Measurements from ENCODE around the gene DIP2C. TPM values are rescaled to one million over a fixed set of nuclear protein-coding genes. Genes with fewer than 3 reads are reported as not detected.

Gene DIP2C
- total RNA-seq, 2 experiments from 2014 or later: 0.70 to 0.76 TPM

GRCh38 chr10:565146-565545 lies 124.3 kb downstream of the DIP2C start:
- Mint-ChIP-seq H3K27me3 (no peaks in the 10 kb centered on the region), H3K9me3 (peaks cover 3% of the 10 kb centered on the region), H3K27ac (no peak overlapping the region), H3K36me3 (ENCODE audit: low read depth) (no peaks in the 10 kb centered on the region), H3K4me3 (no peak overlapping the region), H3K4me1 (no peaks in the 10 kb centered on the region)
- no peak for DNase-seq
- CTCF ChIA-PET: no interaction called here
- POLR2A ChIA-PET: no interaction called here

DNA sequence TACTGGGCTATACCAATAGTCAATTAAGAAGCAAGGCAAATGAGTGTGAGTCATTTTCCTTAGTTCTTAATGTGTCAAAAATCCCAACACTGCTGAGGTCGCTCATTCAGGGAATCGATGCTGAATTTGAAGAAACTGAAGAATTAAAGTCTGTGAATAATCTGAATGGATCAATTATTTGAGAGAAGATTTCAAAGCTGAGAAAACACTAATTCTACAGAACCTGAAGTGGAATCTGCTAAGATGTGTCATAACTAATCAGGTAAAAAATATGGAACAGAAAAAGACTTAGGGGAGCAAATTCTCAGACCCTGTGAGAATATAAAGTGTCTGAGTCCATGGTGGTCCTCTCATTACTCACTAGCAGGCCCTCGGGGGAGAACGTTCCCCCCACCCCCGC lies 125.6 kb downstream of the DIP2C start:
- Mint-ChIP-seq H3K27ac (no peak overlapping the region), H3K4me1 (no peaks in the 10 kb centered on the region), H3K4me3 (no peak overlapping the region), H3K36me3 (ENCODE audit: low read depth) (no peaks in the 10 kb centered on the region), H3K27me3 (no peaks in the 10 kb centered on the region), H3K9me3 (peaks cover 3% of the 10 kb centered on the region)
- CTCF ChIA-PET: no interaction called here
- DNase-seq: no peak
- POLR2A ChIA-PET: no interaction called here

DNA sequence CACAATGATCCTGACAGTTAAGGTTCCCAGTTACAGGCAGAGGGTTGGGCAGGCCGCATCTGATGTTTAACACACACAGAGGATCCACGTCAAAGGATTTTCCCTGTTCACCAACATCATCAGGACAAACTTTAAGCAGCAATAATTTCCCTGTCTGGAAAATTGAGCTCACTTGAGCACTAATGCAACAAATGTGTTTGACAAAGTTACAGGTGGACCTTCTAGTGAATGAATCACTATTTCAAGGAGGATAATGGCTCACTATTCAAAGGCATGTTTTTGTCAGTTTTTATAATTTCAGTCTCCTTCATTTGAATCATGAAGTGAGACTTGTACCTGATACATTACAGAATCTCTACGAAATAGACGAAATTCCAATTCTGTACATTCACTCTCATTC lies 127.3 kb downstream of the DIP2C start:
- Mint-ChIP-seq H3K4me3 (no peak overlapping the region), H3K27me3 (no peaks in the 10 kb centered on the region), H3K4me1 (peaks cover 3% of the 10 kb centered on the region), H3K27ac (no peak overlapping the region), H3K36me3 (ENCODE audit: low read depth) (no peaks in the 10 kb centered on the region), H3K9me3 (peaks cover 3% of the 10 kb centered on the region)
- POLR2A ChIA-PET: no interaction called here
- CTCF ChIA-PET: no interaction called here
- no peak for DNase-seq

DNA sequence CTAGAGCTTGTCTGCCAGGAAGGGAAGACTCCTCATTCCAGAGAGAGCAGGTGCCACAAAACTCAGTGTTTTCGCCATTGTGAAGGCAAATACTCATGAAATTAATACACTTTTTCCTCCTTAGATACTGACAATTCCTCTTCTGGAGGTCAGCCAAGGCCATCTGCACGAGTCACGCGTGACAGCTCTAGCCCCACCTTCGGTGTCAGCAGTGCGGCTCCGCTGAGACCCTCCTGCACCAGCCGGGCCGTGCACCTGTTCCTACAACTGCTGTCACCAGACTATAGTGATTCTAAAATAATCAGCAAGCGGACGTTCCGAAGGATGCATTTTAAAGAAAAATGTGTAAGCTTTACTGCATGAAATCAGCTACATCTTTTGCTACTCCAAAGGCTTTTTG lies 127.7 kb downstream of the DIP2C start:
- CTCF ChIA-PET: no interaction called here
- no peaks in the 10 kb centered on the region for H3K36me3 Mint-ChIP-seq (ENCODE audit: low read depth)
- POLR2A ChIA-PET: no interaction called here

GRCh38 chr10:560314-560992 lies 129.0 kb downstream of the DIP2C start:
- Mint-ChIP-seq H3K36me3 (ENCODE audit: low read depth) (no peaks in the 10 kb centered on the region), H3K27ac (no peak overlapping the region), H3K4me3 (no peak overlapping the region), H3K9me3 (peaks cover 3% of the 10 kb centered on the region), H3K4me1 (peaks cover 5% of the 10 kb centered on the region), H3K27me3 (no peaks in the 10 kb centered on the region)
- POLR2A ChIA-PET: no interaction called here
- DNase-seq: no peak
- CTCF ChIA-PET: no interaction called here

More for the DNA sequence above, 127.7 kb downstream of the DIP2C start:
- no peaks in the 10 kb centered on the region for H3K27me3 Mint-ChIP-seq
- H3K4me3 Mint-ChIP-seq: no peak overlapping the region
- no peak overlapping the region for H3K27ac Mint-ChIP-seq
- no peak for DNase-seq
- peaks cover 5% of the 10 kb centered on the region for H3K4me1 Mint-ChIP-seq
- H3K9me3 Mint-ChIP-seq: peaks cover 3% of the 10 kb centered on the region

DNA sequence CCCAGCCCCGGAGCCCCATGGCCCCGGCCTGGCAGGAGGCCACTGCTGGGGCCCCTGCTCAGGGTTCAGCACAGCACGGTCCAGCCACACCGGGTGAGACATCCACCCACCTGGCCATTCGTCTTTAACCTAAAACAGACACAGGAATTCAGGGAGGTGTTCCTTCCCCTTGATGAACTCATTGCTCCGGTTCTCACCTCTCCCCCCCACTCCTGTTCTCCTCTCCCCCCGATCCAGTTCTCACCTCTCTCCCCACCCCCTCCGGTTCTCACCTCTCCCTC lies 129.8 kb downstream of the DIP2C start:
- Mint-ChIP-seq H3K27me3 (no peaks in the 10 kb centered on the region), H3K4me3 (no peak overlapping the region), H3K36me3 (ENCODE audit: low read depth) (no peaks in the 10 kb centered on the region), H3K9me3 (peaks cover 3% of the 10 kb centered on the region), H3K4me1 (peaks cover 5% of the 10 kb centered on the region), H3K27ac (no peak overlapping the region)
- DNase-seq: no peak
- POLR2A ChIA-PET: no interaction called here
- CTCF ChIA-PET: no interaction called here

DNA sequence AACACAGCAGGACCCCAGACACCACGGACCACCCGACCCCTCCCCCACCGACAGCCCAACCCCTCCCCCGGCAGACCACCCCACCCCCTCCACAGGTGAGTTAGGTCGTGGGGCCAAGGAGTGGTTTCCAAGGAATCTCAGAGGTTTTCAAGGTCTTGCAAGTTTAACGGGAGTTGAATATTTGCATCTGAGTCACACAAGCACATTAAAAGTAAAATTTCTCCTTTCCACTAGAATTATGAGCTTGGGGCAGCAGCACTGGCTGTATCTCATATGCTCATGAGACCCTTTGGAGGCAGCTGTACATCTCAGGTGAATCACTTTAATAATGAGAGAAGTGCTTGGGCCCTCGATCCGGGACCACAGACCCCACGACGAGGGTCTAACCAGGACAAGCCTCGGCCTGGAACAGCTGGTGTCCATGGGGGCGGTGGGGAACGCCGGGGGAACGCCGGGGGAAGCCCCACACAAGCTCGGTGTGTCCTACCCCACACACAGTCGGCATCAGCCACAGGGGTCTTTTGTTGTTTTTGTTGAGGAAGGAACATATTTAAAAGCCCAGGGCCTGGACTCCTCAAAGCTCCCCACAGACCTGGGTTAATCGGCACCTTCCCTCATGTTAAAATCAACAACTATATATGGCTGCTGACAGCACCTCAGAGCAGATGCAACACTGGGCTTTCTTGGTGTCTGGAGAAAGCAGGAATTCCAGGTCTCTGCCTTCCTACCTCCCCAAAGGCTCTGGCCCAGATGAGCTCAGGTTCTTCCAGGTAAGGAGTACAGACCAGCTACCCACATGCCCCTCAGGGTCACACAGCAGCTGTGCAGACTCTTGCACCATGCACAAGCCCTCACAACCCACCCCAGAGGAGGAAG lies 130.3 kb downstream of the DIP2C start:
- Mint-ChIP-seq H3K4me1 (peaks cover 5% of the 10 kb centered on the region), H3K36me3 (ENCODE audit: low read depth) (no peaks in the 10 kb centered on the region), H3K27me3 (no peaks in the 10 kb centered on the region), H3K27ac (no peak overlapping the region), H3K9me3 (peaks cover 3% of the 10 kb centered on the region), H3K4me3 (no peak overlapping the region)
- POLR2A ChIA-PET: no interaction called here
- CTCF ChIA-PET: no interaction called here
- no peak for DNase-seq

- CTCF ChIA-PET: no interaction called here
- H3K27ac Mint-ChIP-seq: no peak overlapping the region
- H3K36me3 Mint-ChIP-seq (ENCODE audit: low read depth): no peaks in the 10 kb centered on the region
- H3K9me3 Mint-ChIP-seq: no peaks in the 10 kb centered on the region
- POLR2A ChIA-PET: no interaction called here
- peaks cover 5% of the 10 kb centered on the region for H3K4me1 Mint-ChIP-seq
- H3K4me3 Mint-ChIP-seq: no peak overlapping the region
- H3K27me3 Mint-ChIP-seq: no peaks in the 10 kb centered on the region
- DNase-seq: no peak
Observed at GRCh38 chr10:558364-558763, 131.1 kb downstream of the DIP2C start.

DNA sequence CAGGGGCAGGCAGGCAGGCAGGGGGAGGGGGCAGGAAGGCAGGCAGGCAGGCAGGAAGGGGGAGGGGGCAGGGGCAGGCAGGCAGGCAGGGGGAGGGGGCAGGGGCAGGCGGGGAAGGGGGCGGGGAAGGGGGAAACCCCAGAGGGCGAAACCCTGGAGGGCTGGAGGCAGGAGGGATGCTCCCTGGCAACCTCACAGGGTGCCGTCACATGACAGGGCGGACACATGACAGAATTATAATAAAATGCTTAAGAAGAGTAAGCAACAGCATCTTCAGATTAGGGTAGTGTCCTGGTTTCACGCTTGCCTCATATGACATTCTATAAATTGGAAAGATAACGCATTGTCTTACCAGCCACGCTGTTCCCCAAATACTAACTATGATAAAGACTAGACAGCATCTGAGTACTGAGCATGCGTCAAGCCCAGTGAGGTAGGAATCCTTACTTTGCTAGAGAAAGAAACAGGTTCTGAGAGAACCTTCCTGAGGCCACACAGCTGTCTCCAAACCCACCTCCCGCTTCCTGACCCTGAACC lies 131.6 kb downstream of the DIP2C start:
- Mint-ChIP-seq H3K9me3 (no peaks in the 10 kb centered on the region), H3K4me3 (no peak overlapping the region), H3K27me3 (no peaks in the 10 kb centered on the region), H3K27ac (no peak overlapping the region), H3K36me3 (ENCODE audit: low read depth) (no peaks in the 10 kb centered on the region), H3K4me1 (peaks cover 5% of the 10 kb centered on the region)
- CTCF ChIA-PET: no interaction called here
- POLR2A ChIA-PET: no interaction called here
- peak; percentile 17 for DNase-seq

GRCh38 chr10:556971-557637 lies 132.4 kb downstream of the DIP2C start:
- Mint-ChIP-seq H3K4me3 (no peak overlapping the region), H3K27me3 (no peaks in the 10 kb centered on the region), H3K27ac (no peak overlapping the region)

DNA sequence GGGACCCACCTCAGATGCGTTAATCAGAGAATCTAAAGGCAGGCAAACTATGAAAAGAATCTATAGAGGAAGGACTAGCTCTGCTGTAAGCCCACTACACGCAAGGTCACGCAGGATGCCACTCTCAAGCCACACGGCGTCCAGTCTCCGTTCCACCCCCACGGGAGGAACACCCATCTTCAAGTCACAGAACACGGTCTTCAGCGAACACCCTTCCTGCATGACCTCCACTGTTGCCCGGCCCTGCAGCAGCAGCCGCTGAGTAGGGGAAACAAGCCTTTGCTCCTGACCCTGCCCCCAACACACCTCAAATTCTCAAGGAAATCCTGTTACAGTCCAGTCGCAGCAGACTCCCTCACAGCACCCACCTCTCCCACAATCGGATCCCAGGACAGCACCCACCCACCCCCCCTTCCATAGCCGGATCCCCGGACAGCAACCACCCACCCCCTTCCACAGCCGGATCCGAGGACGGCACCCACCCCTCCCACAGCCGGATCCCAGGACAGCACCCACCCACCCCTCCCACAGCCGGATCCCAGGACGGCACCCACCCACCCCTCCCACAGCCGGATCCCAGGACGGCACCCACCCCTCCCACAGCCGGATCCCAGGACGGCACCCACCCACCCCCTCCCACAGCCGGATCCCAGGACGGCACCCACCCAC lies 133.7 kb downstream of the DIP2C start:
- Mint-ChIP-seq H3K27me3 (no peaks in the 10 kb centered on the region), H3K9me3 (no peaks in the 10 kb centered on the region), H3K4me1 (peaks cover 5% of the 10 kb centered on the region), H3K4me3 (no peak overlapping the region), H3K27ac (no peak overlapping the region), H3K36me3 (ENCODE audit: low read depth) (no peaks in the 10 kb centered on the region)
- ChIA-PET POLR2A (no interaction called here), CTCF (no interaction called here)
- no peak for DNase-seq

More at GRCh38 chr10:556971-557637, 132.4 kb downstream of the DIP2C start:
- DNase-seq: no peak
- H3K4me1 Mint-ChIP-seq: peaks cover 5% of the 10 kb centered on the region
- CTCF ChIA-PET: no interaction called here
- no peaks in the 10 kb centered on the region for H3K9me3 Mint-ChIP-seq
- no peaks in the 10 kb centered on the region for H3K36me3 Mint-ChIP-seq (ENCODE audit: low read depth)
- POLR2A ChIA-PET: no interaction called here

GRCh38 chr10:555281-555680 lies 134.2 kb downstream of the DIP2C start:
- Mint-ChIP-seq H3K9me3 (no peaks in the 10 kb centered on the region), H3K36me3 (ENCODE audit: low read depth) (no peaks in the 10 kb centered on the region), H3K4me1 (peaks cover 5% of the 10 kb centered on the region), H3K4me3 (no peak overlapping the region), H3K27ac (no peak overlapping the region), H3K27me3 (no peaks in the 10 kb centered on the region)
- CTCF ChIA-PET: no interaction called here
- DNase-seq: no peak
- POLR2A ChIA-PET: no interaction called here

DNA sequence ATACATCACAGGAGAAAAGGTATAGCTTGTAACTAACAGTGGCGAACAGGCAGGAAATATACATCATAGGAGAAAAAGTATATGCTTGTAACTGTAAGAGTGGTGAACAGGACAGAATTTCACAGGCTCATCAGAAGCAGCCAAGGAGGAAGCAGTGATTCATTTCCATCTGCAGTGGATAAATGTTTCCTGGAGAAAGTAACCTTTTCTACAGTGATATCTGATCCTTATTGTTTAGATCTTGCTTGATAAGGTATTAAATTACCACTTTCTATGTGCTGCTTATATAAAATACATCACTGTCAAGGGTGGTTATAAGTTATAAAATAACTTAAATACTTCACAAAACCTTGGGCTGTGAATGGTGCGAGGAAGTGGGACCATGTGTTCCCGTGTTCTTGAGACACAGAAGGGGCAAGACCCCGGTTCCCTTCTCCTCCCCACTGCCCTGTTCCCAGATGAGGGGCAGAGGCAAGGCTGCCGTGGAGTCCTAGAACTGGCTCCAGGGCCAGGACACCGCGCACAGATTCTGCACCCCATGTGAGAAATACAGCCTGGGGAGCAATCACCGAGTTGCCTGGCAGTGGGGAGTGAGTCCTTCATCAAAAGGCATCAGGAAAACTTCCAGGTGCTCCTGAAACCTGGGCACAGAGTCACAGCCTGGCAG lies 135.2 kb downstream of the DIP2C start:
- Mint-ChIP-seq H3K36me3 (ENCODE audit: low read depth) (no peaks in the 10 kb centered on the region), H3K27me3 (no peaks in the 10 kb centered on the region), H3K27ac (no peak overlapping the region), H3K4me3 (no peak overlapping the region), H3K4me1 (peaks cover 5% of the 10 kb centered on the region), H3K9me3 (no peaks in the 10 kb centered on the region)
- CTCF ChIA-PET: no interaction called here
- POLR2A ChIA-PET: no interaction called here
- no peak for DNase-seq

Data from activated CD4-positive, alpha-beta memory T cell treated with anti-CD3 and anti-CD28 coated beads, Interleukin-2, amount 10 ng/mL, durations not matched to agents 7 days and 5 days (primary cell).